Measurements from ENCODE around the gene CHRNA5. TPM values are rescaled to one million over a fixed set of nuclear protein-coding genes. Genes with fewer than 3 reads are reported as not detected.

The CHRNA5 gene
- total RNA-seq, 2 donors from 2014 or later = 1.9 to 2.0 TPM

- TF ChIP-seq CTCF (IDR thresholded peaks at IDR 0.05) (no peak), POLR2AphosphoS5 (IDR thresholded peaks at IDR 0.05) (no peak), POLR2A (IDR thresholded peaks at IDR 0.05) (no peak)
- H3K4me3 ChIP-seq = peak within 1 kb of the TSS; percentile 28 to 30
- H3K36me3 ChIP-seq = no peaks in the 10 kb centered on the region
- no peaks in the 10 kb centered on the region for H3K4me1 ChIP-seq (replicated peaks)
- H3K9me3 ChIP-seq = no peaks in the 10 kb centered on the region
- H3K27ac ChIP-seq = no peak within 1 kb of the TSS
- H3K27me3 ChIP-seq (replicated peaks; ENCODE audit: insufficient read depth) = no peaks in the 10 kb centered on the region
- 16% methylated on average over 35 of the region's 47 CpGs for WGBS
- intact Hi-C loops (cut with DNase I) = no loop called here
- DNase-seq (ENCODE audit: low spot score) = no peak
Measured at GRCh38 chr15:78641102-78641748, 75.9 kb downstream of the CHRNA5 start, which contains the start of gene CHRNB4. TSS of gene CHRNB4 (minus strand) at chr15:78641210. CDS start at chr15:78641133, 77 bp downstream.

GRCh38 chr15:78641749-78642275 lies 76.5 kb downstream of the CHRNA5 start:
- no peak overlapping the region for H3K27ac ChIP-seq
- WGBS = 80% methylated on average over 11 of the region's 11 CpGs
- no peak for TF ChIP-seq POLR2A (IDR thresholded peaks at IDR 0.05)
- no peak for TF ChIP-seq CTCF (IDR thresholded peaks at IDR 0.05)
- TF ChIP-seq POLR2AphosphoS5 (IDR thresholded peaks at IDR 0.05) = no peak
- no peak for DNase-seq (ENCODE audit: low spot score)
- H3K4me3 ChIP-seq = no peak overlapping the region
- no peaks in the 10 kb centered on the region for H3K4me1 ChIP-seq (replicated peaks)
- intact Hi-C loops (cut with DNase I) = no loop called here
- H3K36me3 ChIP-seq = no peaks in the 10 kb centered on the region
- H3K9me3 ChIP-seq = no peaks in the 10 kb centered on the region
- H3K27me3 ChIP-seq (replicated peaks; ENCODE audit: insufficient read depth) = no peaks in the 10 kb centered on the region

GRCh38 chr15:78642331-78642730 lies 77.0 kb downstream of the CHRNA5 start:
- intact Hi-C loops (cut with DNase I) = no loop called here
- WGBS = 74% methylated on average over 5 of the region's 5 CpGs
- H3K4me3 ChIP-seq = no peak overlapping the region
- H3K27ac ChIP-seq = no peak overlapping the region
- H3K9me3 ChIP-seq = no peaks in the 10 kb centered on the region
- no peak for TF ChIP-seq POLR2A (IDR thresholded peaks at IDR 0.05)
- TF ChIP-seq CTCF (IDR thresholded peaks at IDR 0.05) = no peak
- no peak for TF ChIP-seq POLR2AphosphoS5 (IDR thresholded peaks at IDR 0.05)
- no peak for DNase-seq (ENCODE audit: low spot score)
- no peaks in the 10 kb centered on the region for H3K36me3 ChIP-seq
- no peaks in the 10 kb centered on the region for H3K4me1 ChIP-seq (replicated peaks)
- H3K27me3 ChIP-seq (replicated peaks; ENCODE audit: insufficient read depth) = no peaks in the 10 kb centered on the region

Small RNA genes within 50 kb of the gene (small RNA-seq; reads per million reads assigned to genes)
- gene AC067863.2 = 0 reads per million in 2 donors

Other genes starting within 250 kb of the CHRNA5 start
- not detected for gene CRABP1, start 225.2 kb upstream of the CHRNA5 start, total RNA-seq
- 10 to 100 TPM; 30.5 to 39.0 TPM for gene IREB2, start 127.3 kb upstream of the CHRNA5 start, total RNA-seq
- gene HYKK, start 57.9 kb upstream of the CHRNA5 start, total RNA-seq = 10 to 100 TPM in 1 of 2 donors, 1 to 10 TPM in 1; 6.2 to 11.2 TPM
- gene PSMA4, start 25.1 kb upstream of the CHRNA5 start, total RNA-seq = 100 to 1,000 TPM in 1 of 2 donors, 10 to 100 TPM in 1; 62.8 to 174 TPM
- under 1 TPM; 0.23 to 0.97 TPM for gene CHRNA3, start 55.5 kb downstream of the CHRNA5 start, total RNA-seq
- gene CHRNB4, start 75.7 kb downstream of the CHRNA5 start, total RNA-seq = 1 to 10 TPM in 1 of 2 donors, not detected in 1; 3.0 TPM
- 1 to 10 TPM; 1.6 to 7.8 TPM for gene ADAMTS7, start 245.9 kb downstream of the CHRNA5 start, total RNA-seq